AG09319 (cell line): ENCODE results near the gene SULT1A2.
"Not testable (repeated sequence)": the region's sequence is repeated elsewhere in the genome, so short reads cannot be mapped to it uniquely, and the experiment has no call there.

ENCODE experiments used
- DNase-seq: peaks from one replicate; pipeline ENCODE4 v3.0.0-alpha.2; 2010; ENCODE audit warnings: low read depth; ENCODE audit errors: extremely low read depth
- TF ChIP-seq, protein P1 (sequence below): IDR thresholded peaks from 2 replicates; pipeline ENCODE4 v1.5.1; 2011; ENCODE audit warnings: low read depth, mild to moderate bottlenecking, inconsistent platforms, low read length, moderate library complexity

Gene SULT1A2

DNA sequence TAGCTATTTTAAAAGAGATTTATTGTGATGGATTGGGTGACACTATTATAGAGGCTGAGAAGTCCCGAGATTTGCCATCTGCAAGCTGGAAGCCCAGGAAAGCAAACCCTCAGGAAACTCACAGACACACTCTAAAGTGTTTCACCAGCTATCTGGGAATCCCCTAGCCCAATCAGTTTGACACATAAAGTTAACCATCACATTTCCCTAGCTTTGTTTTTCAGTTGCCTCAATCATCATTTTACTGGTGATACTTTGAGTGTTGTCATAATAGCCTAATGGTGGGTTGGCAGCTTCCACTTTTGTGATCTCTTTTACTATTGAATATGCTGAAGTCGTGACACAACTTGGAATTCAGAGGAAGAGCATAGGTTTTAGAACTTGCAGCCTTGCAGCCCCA is 41.3 kb downstream of the SULT1A2 start:
- DNase-seq: no peak
- TF ChIP-seq, protein P1, sequence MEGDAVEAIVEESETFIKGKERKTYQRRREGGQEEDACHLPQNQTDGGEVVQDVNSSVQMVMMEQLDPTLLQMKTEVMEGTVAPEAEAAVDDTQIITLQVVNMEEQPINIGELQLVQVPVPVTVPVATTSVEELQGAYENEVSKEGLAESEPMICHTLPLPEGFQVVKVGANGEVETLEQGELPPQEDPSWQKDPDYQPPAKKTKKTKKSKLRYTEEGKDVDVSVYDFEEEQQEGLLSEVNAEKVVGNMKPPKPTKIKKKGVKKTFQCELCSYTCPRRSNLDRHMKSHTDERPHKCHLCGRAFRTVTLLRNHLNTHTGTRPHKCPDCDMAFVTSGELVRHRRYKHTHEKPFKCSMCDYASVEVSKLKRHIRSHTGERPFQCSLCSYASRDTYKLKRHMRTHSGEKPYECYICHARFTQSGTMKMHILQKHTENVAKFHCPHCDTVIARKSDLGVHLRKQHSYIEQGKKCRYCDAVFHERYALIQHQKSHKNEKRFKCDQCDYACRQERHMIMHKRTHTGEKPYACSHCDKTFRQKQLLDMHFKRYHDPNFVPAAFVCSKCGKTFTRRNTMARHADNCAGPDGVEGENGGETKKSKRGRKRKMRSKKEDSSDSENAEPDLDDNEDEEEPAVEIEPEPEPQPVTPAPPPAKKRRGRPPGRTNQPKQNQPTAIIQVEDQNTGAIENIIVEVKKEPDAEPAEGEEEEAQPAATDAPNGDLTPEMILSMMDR: no peak

GRCh38 chr16:28554634-28555423 is 42.0 kb downstream of the SULT1A2 start:
- no peak for DNase-seq
- TF ChIP-seq, protein P1: no peak

DNA sequence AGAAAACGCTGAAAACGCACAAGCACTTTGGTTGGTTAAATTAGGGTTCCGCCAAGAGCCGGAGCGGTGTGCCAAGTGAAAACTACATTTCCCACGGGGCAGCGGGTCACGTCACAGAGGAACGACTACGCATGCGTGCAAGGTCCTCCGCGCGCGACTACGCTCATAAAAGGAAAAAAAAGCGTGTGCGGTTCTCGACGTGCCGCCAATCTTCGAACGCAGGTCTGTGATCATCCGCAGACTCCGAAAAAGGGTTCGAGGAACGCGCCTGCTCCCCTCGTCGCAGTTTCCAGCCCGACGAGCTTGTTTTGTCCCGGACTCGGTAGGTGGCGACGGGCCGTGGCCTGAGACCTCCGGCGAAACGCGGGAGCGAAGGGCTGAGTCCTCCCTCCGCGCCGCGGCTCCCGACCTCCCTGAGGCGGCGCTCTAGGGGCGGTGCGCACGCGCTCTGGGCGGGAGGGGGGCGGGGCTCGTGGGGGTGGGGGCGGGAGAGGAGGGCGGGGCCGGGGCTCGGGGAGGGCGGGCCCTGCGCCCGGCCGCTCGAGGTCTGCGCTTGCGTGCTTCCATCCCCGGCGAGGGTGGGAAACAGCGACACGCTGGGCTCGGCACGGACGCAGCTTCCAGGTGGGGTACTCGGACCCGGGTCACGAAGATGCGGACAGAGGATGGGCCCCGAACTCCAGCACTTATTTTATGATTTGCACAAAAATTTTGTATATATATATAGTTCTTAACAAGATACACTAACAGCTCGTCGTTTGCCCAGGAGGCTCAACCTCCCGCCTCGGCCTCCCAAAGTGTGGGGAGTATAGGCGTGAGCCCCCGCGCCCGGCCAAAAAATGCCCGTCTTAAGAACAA is 42.8 kb downstream of the SULT1A2 start, which contains the start of gene SGF29:
TSS of gene SGF29 (plus strand) at position 145 of the 858 bp plus-strand sequence. CDS start 27,150 bp downstream, outside the sequence.
- TF ChIP-seq, protein P1: peak; percentile 24
- peak; percentile 81 for DNase-seq

DNA sequence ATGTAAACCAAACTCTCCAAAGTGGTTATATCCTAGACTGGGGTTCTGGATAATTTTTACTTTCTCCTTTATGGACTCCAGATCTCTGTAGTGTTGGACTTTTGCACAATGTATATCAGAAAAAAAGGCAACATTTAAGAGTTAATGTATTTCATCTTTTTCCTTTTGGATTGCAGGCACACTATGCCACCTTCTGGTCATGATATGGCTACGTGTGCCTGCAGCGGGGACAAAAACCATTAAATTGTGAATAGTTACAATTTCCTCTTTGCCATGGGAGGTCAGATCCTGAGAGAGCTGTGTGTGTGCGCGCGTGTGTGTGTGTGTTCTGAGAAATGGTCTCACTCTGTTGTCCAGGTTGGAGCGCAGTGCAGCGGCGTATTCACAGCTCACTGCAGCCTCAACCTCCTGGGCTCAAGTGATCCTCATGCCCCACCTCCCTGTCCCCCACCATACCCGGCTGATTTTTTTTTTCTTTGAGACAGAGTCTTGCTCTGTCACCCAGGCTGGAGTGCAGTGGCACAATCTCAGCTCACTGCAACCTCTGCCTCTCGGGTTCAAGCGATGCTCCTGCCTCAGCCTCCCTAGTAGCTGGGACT is 47.5 kb downstream of the SULT1A2 start:
- TF ChIP-seq, protein P1: peak; percentile 52
- no peak for DNase-seq

DNA sequence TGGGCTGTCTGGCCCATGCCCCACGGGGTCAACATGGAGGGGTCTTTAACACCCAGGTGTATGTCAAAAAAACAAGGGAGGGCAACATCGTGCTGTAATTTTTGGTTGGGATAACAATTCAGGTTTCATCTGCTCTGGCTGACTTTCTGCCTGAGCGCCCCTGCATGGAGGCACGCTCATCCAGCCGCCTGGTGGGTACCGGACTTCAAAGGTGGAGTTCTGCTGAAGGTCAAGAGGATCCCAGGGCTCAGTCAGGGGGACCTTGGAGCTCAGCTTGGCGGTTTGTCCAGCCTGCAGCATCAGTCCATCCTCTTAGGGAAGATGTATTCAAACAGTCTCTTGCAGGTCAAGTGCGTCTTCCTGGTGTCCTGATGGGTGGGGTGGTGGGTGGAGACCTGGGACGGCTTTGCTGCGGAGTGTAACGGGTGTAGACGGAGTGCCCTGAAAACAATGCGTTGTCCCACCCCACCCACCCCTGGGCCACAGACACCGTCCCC is 48.5 kb downstream of the SULT1A2 start:
- no peak for DNase-seq
- TF ChIP-seq, protein P1: no peak

DNA sequence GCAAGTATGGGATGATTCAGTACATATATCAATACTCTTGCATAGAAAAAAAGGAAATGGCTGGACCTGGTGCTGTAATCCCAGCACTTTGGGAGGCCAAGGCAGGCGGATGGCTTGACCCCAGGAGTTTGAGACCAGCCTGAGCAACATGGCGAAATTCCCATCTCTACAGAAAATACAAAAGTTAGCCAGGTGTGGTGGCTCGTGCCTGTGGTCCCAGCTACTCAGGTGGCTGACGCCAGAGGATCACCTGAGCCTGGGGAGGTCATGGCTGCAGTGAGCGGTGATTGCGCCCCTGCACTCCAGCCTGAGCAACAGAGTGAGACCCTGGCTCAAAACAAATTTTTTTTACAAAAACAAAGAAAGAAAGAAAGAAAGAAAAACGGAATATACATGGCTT is 50.2 kb downstream of the SULT1A2 start:
- TF ChIP-seq, protein P1: no peak
- DNase-seq: no peak

GRCh38 chr16:28545964-28546363 is 50.9 kb downstream of the SULT1A2 start:
- not testable (repeated sequence) for DNase-seq
